HPDE6-E6E7 (cell line): Measurements from ENCODE around the gene SMAP1.
"Not testable (repeated sequence)": the region's sequence is repeated elsewhere in the genome, so short reads cannot be mapped to it uniquely, and the experiment has no call there.

Experiments used
- DNase-seq: peaks from one replicate; pipeline ENCODE4 v3.0.0; 2011; ENCODE audit warnings: missing footprints; ENCODE audit errors: extremely low spot score

SMAP1 gene

DNA sequence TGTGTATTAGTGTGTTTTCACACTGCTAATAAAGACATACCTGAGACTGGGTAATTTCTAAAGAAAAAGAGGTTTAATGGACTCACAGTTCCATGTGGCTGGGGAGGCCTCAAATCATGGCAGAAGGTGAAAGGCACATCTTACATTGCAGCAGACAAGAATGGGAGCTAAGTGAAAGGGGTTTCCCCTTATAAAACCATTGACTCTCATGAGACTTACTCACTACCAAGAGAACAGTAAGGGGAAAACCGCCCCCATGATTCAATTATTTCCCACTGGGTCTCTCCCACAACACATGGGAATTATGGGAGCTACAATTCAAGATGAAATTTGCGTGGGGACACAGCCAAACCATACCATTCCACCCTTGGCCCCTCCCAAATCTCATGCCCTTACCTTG is 73.1 kb downstream of the SMAP1 start:
- DNase-seq: not testable (repeated sequence)

DNA sequence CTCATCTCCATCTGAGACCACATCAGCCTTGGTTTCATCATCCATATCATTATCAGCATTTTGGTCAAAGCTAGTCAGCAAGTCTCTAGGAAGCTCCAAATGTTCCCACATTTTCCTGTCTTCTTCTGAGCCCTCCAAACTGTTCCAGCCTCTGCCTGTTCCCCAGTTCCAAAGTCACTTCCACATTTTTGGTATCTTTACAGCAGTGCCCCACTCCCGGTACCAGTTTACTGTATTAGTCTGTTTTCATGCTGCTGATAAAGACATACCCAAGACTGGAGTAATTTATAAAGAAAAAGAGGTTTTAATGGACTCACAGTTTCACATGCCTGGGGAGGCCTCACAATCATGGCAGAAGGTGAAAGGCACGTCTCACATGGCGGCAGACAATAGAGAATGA is 74.8 kb downstream of the SMAP1 start:
- DNase-seq: not testable (repeated sequence)

GRCh38 chr6:70753870-70754380 is 86.2 kb downstream of the SMAP1 start:
- DNase-seq: no peak

- no peak for DNase-seq
Measured at GRCh38 chr6:70758883-70759282, 91.2 kb downstream of the SMAP1 start.

- no peak for DNase-seq
Measured at GRCh38 chr6:70763754-70764510, 96.2 kb downstream of the SMAP1 start.

DNA sequence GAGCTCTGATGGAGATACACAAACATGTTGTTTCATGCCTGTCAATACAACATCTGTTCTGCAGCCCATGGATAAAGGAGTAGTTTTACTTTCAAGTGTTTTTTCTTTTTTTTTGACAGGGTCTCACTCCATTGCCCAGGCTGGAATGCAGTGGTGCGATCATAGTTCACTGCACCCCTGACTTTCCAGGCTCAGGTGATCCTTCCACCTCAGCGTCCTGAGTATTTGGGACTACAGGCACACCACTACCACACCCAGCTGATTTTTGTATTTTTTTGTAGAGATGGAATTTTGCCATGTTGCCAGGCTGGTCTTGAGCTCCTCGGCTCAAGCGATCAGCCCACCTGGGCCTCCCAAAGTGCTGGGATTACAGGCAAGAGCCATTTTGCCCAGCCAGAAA is 97.0 kb downstream of the SMAP1 start:
- DNase-seq: no peak

DNA sequence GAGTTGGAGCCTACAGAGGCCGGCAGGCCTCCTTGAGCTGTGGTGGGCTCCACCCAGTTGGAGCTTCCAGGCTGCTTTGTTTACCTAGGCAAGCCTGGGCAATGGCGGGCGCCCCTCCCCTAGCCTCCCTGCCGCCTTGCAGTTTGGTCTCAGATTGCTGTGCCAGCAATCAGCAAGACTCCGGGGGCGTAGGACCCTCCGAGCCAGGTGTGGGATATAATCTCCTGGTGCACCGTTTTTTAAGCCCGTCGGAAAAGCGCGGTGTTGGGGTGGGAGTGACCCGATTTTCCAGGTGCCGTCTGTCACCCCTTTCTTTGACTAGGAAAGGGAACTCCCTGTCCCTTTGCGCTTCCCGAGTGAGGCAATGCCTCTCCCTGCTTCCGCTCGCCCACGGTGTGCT is 103.7 kb downstream of the SMAP1 start:
- not testable (repeated sequence) for DNase-seq

GRCh38 chr6:70779934-70780333 is 112.3 kb downstream of the SMAP1 start:
- no peak for DNase-seq

GRCh38 chr6:70790483-70791224 is 123.0 kb downstream of the SMAP1 start:
- no peak for DNase-seq

GRCh38 chr6:70797625-70798024 is 129.9 kb downstream of the SMAP1 start:
- DNase-seq: no peak

DNA sequence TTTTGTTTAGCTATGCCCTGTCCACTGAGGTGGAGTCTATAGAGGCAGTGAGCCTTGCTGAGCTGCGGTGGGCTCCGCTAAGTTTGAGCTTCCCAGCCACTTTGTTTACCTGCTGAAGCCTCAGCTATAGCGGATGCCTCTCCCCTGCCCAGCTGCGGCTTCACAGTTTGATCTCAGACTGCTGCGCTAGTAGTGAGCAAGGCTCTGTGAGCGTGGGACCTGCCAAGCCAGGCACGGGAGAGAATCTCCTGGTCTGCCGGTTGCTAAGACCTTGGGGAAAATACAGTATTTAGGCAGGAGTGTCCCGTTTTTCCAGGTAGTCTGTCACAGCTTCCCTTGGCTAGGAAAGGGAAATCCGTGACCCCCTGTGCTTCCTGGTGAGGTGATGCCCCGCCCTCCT is 138.4 kb downstream of the SMAP1 start:
- DNase-seq: no peak

DNA sequence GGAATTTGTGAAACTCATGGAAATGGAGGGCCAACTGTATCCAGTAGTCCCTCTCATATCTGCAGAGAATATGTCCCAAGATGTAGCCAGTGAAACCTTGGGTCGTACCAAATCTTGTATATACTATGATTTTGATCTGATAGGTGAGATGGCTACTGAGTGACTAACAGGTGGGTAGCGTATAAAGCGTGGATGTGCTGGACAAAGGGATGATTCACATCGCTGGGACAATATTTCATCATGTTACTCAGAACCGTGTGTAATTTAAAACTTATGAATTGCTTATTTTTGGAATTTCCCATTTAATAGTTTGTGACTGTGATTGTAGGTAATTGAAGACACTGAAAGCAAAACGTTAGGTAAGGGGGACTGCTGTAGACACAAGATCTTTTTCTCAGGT is 144.1 kb downstream of the SMAP1 start:
- DNase-seq: peak; percentile 19

DNA sequence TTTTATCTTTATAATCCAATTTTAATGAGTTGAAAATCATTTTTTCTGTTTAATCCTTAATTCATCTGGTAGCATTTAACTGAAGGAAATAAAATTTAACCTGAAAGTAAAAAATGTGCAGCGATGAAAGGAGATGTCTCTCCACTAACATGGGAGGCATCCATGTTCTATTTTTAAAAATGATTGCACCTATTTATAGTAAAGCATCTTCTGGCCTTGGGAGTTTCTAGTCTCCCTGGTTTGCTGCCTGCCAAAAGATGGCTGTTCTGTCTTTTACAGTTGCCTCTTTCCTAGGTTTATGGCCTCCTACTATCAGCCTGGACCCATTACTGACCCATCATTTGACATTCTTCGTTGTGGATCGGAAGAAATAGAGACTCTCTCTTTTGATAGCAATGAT is 146.2 kb downstream of the SMAP1 start:
- DNase-seq: no peak

- DNase-seq: no peak
Measured at GRCh38 chr6:70819646-70820045, 152.0 kb downstream of the SMAP1 start.

- DNase-seq: no peak
Measured at GRCh38 chr6:70820778-70821177, 153.1 kb downstream of the SMAP1 start.

DNA sequence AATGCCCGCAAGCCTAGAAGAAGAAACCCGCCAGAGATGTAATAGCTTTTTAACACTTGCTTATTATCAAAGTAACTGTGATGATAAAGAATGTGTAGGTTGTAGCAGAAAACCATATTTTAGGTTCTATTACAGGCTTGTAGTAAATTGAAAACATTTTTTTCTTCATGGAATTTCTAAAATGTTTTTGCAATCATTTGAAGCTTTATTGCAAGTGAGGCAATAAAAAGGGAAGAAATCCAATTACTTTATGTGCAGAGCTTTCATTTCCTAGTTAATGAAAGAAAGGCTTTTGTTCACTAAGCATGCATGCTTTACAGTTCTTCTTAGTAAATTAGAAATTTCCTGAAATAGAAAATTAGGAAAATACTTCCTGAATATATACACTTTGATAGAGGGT is 154.1 kb downstream of the SMAP1 start:
- no peak for DNase-seq

- no peak for DNase-seq
Measured at GRCh38 chr6:70823651-70824050, 156.0 kb downstream of the SMAP1 start.

GRCh38 chr6:70831427-70831826 is 163.7 kb downstream of the SMAP1 start:
- DNase-seq: no peak

- DNase-seq: no peak
Measured at GRCh38 chr6:70834520-70834919, 166.8 kb downstream of the SMAP1 start.

- DNase-seq: no peak
Measured at GRCh38 chr6:70838907-70839285, 171.2 kb downstream of the SMAP1 start.

DNA sequence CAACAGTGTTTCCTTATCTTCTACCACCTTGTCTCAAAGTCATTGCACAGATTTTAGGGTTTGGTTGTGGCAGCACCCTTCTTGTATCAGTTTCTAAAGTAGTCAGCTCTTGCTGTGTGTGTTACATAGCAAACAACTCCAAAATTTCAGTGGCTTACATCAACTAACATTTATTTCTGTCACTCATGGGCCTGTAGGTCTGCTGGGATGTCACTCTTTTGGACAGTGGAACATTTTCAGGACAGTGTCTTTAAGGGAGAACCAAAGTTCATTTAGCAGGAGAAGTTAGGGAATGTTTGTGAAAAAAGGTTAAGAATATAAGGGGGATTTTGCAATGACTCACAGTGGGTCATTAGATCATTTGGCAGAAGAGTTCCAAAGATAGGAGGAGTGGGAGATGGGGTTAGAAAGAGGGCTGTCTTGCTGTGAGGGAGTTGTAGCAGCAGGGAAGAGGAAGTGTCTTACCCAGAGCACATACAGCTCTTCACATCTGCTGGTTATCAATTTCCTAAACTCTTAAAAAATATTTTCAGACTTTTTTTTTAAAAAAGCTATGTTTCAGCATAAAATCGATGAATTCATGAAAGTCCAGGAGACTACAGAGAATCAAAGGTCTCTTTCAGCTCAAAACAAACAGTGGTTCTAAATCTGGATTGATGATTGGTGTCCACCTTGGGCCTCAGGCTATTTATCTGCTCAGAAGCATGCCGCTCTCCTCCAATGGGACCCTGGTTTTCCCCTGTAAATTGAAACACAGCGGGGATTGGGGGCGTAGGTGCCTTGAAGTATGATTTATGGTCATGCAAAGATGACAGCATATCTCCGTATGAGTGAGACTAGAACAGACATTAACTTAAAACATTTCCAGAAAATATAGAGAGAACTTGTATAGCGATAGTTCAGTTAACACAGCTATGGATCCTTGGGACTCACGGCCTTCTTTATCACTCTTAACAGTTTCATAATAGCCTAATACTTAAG is 171.9 kb downstream of the SMAP1 start:
- DNase-seq: no peak

DNA sequence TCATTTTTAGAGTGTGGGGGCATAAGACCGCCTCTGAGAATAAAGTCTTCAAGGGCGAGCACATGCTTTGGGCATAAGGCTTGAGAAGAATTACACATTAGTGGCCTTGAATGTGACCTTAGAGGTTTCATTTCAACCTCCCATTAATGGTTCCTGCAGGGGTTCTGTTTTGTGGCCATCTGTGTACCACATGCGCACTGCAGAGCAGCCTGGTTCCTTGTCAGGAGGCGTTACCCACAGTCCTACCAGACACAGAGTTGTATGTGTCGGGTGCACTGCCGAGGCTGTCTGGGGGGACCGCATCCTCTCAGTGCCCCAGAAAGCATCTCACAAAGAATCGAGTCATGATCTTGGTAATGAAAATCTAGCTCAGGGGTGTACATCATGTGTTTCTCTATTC is 173.4 kb downstream of the SMAP1 start:
- no peak for DNase-seq
